Thoracic aorta (tissue), 2 donors: Measurements from ENCODE around the gene IGF2R. TPM values are rescaled to one million over a fixed set of nuclear protein-coding genes. Genes with fewer than 3 reads are reported as not detected.

Experiments
- ATAC-seq: fragments of 150-250 bp; one replicate; pipeline ENCODE4 v1.8.0; 2017; ENCODE audit warnings: low read depth; ENCODE audit not compliant: insufficient number of reproducible peaks, low FRiP score
- DNase-seq: peaks from one replicate; pipeline ENCODE4 v3.0.0-alpha.2; 2020; ENCODE audit warnings: low spot score
- H3K27ac ChIP-seq, 2 donors: fragments of 200-600 bp; sonication (generic); 1 replicate in 1 of 2; 2 replicates in 1 of 2; pipeline ENCODE4 v1.5.1; 2016; ENCODE audit warnings: mild to moderate bottlenecking in 2 of 2, moderate library complexity in 2 of 2
- H3K27me3 ChIP-seq: fragments of 200-600 bp; sonication (generic); replicated peaks from 2 replicates; pipeline ENCODE4 v1.6.0; 2016; ENCODE audit warnings: mild to moderate bottlenecking; ENCODE audit not compliant: insufficient read depth
- H3K36me3 ChIP-seq: fragments of 200-600 bp; sonication (generic); one replicate; pipeline ENCODE4 v1.5.1; 2016
- H3K4me1 ChIP-seq, 2 donors: fragments of 200-600 bp; sonication (generic); 1 replicate in 1 of 2; 2 replicates in 1 of 2; pipeline versions ENCODE4 v1.5.1 to v1.6.0; 2016; ENCODE audit warnings: low read depth in 2 of 2, mild to moderate bottlenecking in 1 of 2; ENCODE audit not compliant: control insufficient read depth in 1 of 2
- H3K4me3 ChIP-seq: fragments of 200-600 bp; sonication (generic); 2 replicates; pipeline ENCODE4 v1.5.1; 2016; ENCODE audit warnings: mild to moderate bottlenecking
- H3K9me3 ChIP-seq: fragments of 200-600 bp; sonication (generic); 2 replicates; pipeline ENCODE4 v1.5.1; 2016
- total RNA-seq, 2 donors: library from RNA; depleted of rRNA; stranded (reverse); fragments of >200 nt; gene quantifications; one replicate each; pipeline versions ENCODE4 v1.1.0 to v1.2.3, GENCODE V29; 2016
- TF ChIP-seq, protein P1 (sequence below): fragments of 200-600 bp; sonication (generic); IDR thresholded peaks from one replicate; pipeline ENCODE4 v1.5.1; 2019; ENCODE audit warnings: antibody characterized with exemption

Gene IGF2R
- total RNA-seq, 2 donors from 2014 or later = 82.2 to 88.4 TPM

GRCh38 chr6:160080097-160080496 is 111.2 kb downstream of the IGF2R start:
- ATAC-seq = no peak
- DNase-seq = no peak
- no peaks in the 10 kb centered on the region for H3K27me3 ChIP-seq
- H3K9me3 ChIP-seq = no peaks in the 10 kb centered on the region
- H3K4me3 ChIP-seq = no peak overlapping the region
- H3K27ac ChIP-seq = no peak overlapping the region
- peaks cover 67% of the 10 kb centered on the region for H3K36me3 ChIP-seq
- TF ChIP-seq, protein P1, sequence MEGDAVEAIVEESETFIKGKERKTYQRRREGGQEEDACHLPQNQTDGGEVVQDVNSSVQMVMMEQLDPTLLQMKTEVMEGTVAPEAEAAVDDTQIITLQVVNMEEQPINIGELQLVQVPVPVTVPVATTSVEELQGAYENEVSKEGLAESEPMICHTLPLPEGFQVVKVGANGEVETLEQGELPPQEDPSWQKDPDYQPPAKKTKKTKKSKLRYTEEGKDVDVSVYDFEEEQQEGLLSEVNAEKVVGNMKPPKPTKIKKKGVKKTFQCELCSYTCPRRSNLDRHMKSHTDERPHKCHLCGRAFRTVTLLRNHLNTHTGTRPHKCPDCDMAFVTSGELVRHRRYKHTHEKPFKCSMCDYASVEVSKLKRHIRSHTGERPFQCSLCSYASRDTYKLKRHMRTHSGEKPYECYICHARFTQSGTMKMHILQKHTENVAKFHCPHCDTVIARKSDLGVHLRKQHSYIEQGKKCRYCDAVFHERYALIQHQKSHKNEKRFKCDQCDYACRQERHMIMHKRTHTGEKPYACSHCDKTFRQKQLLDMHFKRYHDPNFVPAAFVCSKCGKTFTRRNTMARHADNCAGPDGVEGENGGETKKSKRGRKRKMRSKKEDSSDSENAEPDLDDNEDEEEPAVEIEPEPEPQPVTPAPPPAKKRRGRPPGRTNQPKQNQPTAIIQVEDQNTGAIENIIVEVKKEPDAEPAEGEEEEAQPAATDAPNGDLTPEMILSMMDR = no peak
- no peaks in the 10 kb centered on the region for H3K4me1 ChIP-seq

DNA sequence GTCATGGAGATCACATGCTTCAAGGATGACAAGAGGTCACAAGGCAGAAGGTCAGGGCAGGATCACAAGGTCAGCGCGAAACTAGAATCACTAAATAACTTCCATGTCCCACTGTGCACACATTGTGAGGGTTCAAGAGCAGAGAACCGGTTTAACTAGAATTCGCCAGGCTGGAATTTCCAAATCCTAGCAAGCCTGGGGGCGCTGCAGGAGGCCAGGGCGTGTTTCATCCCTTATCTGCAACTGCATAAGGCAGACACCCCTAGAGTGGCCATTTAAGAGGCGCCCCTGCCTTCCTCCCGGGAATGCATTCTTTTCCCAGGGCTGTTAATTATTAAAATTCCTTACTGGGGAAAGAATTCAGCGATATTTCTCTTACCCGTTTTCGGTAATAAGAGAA is 112.5 kb downstream of the IGF2R start:
- Histone ChIP-seq H3K4me1 (no peaks in the 10 kb centered on the region), H3K27ac (no peak overlapping the region), H3K27me3 (no peaks in the 10 kb centered on the region), H3K36me3 (peaks cover 67% of the 10 kb centered on the region), H3K4me3 (no peak overlapping the region), H3K9me3 (no peaks in the 10 kb centered on the region)
- TF ChIP-seq, protein P1 = no peak
- ATAC-seq = no peak
- DNase-seq = no peak

DNA sequence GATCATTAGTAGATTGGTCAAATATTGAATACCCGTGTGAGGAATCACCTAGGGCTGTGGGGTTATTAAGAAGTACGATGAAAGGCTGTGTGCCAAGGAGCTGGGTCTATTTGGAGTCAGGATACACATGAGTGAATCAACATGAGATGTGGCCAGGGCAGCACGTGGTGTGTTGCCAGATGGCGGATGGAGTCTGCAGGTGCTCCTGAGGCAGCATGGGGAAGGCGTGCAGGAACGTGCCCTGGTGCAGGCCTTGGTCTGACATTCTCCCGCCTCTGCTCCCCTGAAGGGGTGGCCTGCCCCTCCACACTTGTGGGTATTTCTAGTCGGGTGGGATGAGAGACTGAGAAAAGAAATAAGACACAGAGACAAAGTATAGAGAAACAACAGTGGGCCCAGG is 113.7 kb downstream of the IGF2R start:
- Histone ChIP-seq H3K9me3 (no peaks in the 10 kb centered on the region), H3K27ac (no peak overlapping the region), H3K36me3 (peaks cover 64% of the 10 kb centered on the region), H3K4me1 (no peaks in the 10 kb centered on the region), H3K4me3 (no peak overlapping the region), H3K27me3 (no peaks in the 10 kb centered on the region)
- TF ChIP-seq, protein P1 = no peak
- DNase-seq (no peak), ATAC-seq (no peak)

- no peak for DNase-seq
Observed at GRCh38 chr6:160084198-160084776, 115.4 kb downstream of the IGF2R start.

DNA sequence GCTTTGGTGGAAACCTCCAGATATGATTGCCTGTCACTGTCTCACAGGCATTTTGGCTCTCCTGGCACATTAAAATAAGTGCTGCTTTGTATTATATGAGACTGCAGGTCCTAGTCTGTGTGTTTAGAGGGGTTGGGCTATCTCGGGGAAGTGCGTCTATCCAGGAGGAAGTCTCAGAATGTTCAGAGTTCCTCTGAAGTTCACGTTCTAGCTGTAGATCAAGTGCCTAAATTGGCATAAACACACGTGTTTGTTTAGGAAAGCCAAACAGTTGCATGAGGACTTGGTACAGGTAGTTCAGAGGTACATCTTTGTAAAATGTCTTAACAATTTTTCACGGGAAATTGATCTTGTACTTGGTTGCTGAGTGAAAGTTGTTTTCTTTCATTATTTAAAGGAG is 116.3 kb downstream of the IGF2R start:
- TF ChIP-seq, protein P1 = no peak
- no peak for ATAC-seq
- Histone ChIP-seq H3K4me3 (no peak overlapping the region), H3K9me3 (no peaks in the 10 kb centered on the region), H3K4me1 (peaks cover 5 to 12% of the 10 kb centered on the region in 2 donors), H3K27me3 (no peaks in the 10 kb centered on the region), H3K27ac (no peak overlapping the region), H3K36me3 (peaks cover 47% of the 10 kb centered on the region)
- DNase-seq = no peak

More at GRCh38 chr6:160084198-160084776, 115.4 kb downstream of the IGF2R start:
- Histone ChIP-seq H3K27me3 (no peaks in the 10 kb centered on the region), H3K27ac (no peak overlapping the region), H3K36me3 (peaks cover 52% of the 10 kb centered on the region), H3K4me1 (peaks cover 5 to 12% of the 10 kb centered on the region in 2 donors), H3K9me3 (no peaks in the 10 kb centered on the region), H3K4me3 (no peak overlapping the region)
- TF ChIP-seq, protein P1 = no peak
- no peak for ATAC-seq
